Measurements from ENCODE around the gene CHD9NB.
A peak's percentile ranks its signal among the peaks of the same experiment; 100 is the strongest.

CHD9NB gene

GRCh38 chr16:53022374-53022773 lies 30.3 kb downstream of the CHD9NB start:
- peak in 1 of 2 experiments; percentile 68 for DNase-seq

DNA sequence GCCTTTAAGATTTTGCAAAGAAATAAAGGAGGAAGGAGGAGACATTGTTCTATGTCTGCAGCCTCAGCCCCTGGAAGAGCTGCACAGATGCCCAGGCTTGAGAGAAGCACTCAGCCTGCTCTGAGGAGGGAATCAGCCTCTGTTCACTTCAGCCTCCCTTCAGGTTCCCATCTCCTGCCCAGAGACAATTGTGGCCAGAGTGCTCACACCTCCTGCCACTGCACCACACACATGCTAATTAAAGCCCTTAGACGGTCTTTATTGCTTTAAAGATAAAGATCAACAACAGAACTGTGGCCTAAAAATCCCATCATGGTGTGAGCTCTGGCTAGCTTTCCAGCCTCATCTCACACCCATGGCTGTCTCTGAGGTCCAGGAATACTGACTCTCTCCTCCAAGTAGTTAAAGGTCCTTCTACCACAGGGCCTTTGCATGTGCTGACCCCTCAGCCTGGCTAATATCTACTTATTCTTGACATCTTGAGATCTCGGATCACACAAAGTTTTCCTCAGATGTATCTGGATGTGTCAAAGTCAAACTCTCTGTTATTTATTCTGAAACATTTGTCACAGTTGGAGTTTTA lies 33.8 kb downstream of the CHD9NB start:
- no peak for DNase-seq

- DNase-seq: no peak
Observed at GRCh38 chr16:53014287-53014686, 38.4 kb downstream of the CHD9NB start.

GRCh38 chr16:53007095-53007494 lies 45.6 kb downstream of the CHD9NB start:
- no peak for DNase-seq

- no peak for DNase-seq
Observed at GRCh38 chr16:52997922-52998321, 54.8 kb downstream of the CHD9NB start.

- DNase-seq: no peak
Observed at GRCh38 chr16:52994942-52995341, 57.8 kb downstream of the CHD9NB start.

DNA sequence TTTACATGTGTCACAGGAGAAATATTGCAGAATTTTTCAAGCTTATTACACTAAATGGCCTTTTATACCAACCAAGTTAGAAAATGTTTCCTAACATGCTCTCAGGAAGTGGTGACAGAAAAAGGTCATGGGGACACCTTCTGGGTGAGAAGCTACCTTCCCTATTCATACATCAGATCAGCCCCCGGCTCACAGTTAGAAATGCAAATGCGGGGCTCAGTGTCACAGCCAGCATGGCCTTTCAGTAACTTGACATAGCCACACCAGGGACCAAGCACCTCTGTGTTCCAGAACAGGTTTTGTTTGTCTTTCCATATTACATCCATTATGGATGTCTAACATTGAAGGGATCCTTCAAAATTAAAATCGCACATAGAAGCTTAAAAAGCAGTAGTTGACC lies 59.5 kb downstream of the CHD9NB start:
- peak in 1 of 2 experiments; percentile 49 for DNase-seq

- no peak for DNase-seq
Observed at GRCh38 chr16:52991572-52991971, 61.1 kb downstream of the CHD9NB start.
